Measurements from ENCODE around the gene LIPG. TPM values are rescaled to one million over a fixed set of nuclear protein-coding genes. Genes with fewer than 3 reads are reported as not detected.

LIPG gene
- total RNA-seq, 1 experiment from 2014 or later = 44.0 TPM

DNA sequence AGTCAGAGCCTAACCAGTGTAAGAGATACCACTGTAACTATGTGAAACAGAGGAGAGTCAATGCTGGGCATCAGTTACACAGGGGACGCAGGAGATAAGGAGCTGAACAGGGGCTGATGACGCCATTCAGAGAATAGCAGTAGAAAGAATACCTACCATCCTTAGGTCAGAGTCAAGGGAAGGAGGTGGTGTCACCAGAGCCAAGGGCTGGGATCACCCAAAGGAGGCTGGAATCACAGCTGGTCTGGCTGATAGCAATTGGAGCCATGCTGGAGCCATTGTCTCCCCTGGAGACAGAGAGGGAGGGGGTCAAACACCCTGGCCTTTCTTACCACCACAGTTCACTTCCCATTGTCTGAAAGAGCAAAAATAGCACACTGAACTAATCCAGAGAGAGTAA is 37.5 kb upstream of the LIPG start:
- DNase-seq = no peak
- no peak overlapping the region for H3K27ac Mint-ChIP-seq (ENCODE audit: unreplicated experiment)
- H3K4me1 Mint-ChIP-seq (ENCODE audit: low read depth, unreplicated experiment) = peaks cover 23% of the 10 kb centered on the region
- CTCF ChIA-PET = interaction anchor here (0.9 kb wide), 1 partner anchor 61 kb away, joined by 4 read pairs; no protein-coding TSS in a partner anchor
- no peak overlapping the region for H3K4me3 Mint-ChIP-seq (ENCODE audit: low read depth, unreplicated experiment)
- H3K9me3 Mint-ChIP-seq (ENCODE audit: low read depth, unreplicated experiment) = no peaks in the 10 kb centered on the region
- no TSS peak for BruUV-seq (replicated peaks)
- TF ChIP-seq, protein P1, sequence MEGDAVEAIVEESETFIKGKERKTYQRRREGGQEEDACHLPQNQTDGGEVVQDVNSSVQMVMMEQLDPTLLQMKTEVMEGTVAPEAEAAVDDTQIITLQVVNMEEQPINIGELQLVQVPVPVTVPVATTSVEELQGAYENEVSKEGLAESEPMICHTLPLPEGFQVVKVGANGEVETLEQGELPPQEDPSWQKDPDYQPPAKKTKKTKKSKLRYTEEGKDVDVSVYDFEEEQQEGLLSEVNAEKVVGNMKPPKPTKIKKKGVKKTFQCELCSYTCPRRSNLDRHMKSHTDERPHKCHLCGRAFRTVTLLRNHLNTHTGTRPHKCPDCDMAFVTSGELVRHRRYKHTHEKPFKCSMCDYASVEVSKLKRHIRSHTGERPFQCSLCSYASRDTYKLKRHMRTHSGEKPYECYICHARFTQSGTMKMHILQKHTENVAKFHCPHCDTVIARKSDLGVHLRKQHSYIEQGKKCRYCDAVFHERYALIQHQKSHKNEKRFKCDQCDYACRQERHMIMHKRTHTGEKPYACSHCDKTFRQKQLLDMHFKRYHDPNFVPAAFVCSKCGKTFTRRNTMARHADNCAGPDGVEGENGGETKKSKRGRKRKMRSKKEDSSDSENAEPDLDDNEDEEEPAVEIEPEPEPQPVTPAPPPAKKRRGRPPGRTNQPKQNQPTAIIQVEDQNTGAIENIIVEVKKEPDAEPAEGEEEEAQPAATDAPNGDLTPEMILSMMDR (IDR thresholded peaks at IDR 0.05; ENCODE audit: unreplicated experiment) = no peak
- no peaks in the 10 kb centered on the region for H3K36me3 Mint-ChIP-seq (ENCODE audit: insufficient read depth, unreplicated experiment)
- intact Hi-C loops (cut with micrococcal nuclease; ENCODE audit: unreplicated experiment) = no loop called here
- H3K27me3 Mint-ChIP-seq (ENCODE audit: unreplicated experiment) = no peaks in the 10 kb centered on the region

DNA sequence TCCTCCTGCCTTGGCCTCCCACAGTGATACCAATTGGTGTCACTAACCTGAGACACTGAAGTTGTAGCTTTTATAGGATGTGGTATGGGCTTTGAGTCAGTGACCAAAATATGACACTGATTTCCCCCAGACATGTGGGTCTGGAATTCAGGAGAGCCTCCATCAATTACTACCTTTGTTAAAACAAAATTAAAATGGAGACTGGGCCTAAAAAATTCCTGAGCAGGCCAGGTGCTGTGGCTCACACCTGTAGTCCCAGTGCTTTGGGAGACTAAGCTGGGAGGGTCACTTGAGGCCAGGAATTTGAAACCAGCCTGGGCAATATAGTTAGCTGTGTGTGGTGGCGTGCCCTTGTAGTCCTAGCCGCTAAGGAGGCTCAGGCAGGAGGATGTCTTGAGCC is 36.9 kb upstream of the LIPG start:
- H3K27ac Mint-ChIP-seq (ENCODE audit: unreplicated experiment) = no peak overlapping the region
- no peak for DNase-seq
- no peaks in the 10 kb centered on the region for H3K27me3 Mint-ChIP-seq (ENCODE audit: unreplicated experiment)
- H3K9me3 Mint-ChIP-seq (ENCODE audit: low read depth, unreplicated experiment) = no peaks in the 10 kb centered on the region
- intact Hi-C loops (cut with micrococcal nuclease; ENCODE audit: unreplicated experiment) = no loop called here
- no TSS peak for BruUV-seq (replicated peaks)
- no peaks in the 10 kb centered on the region for H3K36me3 Mint-ChIP-seq (ENCODE audit: insufficient read depth, unreplicated experiment)
- TF ChIP-seq, protein P1 (IDR thresholded peaks at IDR 0.05; ENCODE audit: unreplicated experiment) = no peak
- CTCF ChIA-PET = interaction anchor here (1.0 kb wide), 1 partner anchor 16 kb away, joined by 4 read pairs; no protein-coding TSS in a partner anchor
- no peak overlapping the region for H3K4me3 Mint-ChIP-seq (ENCODE audit: low read depth, unreplicated experiment)
- peaks cover 29% of the 10 kb centered on the region for H3K4me1 Mint-ChIP-seq (ENCODE audit: low read depth, unreplicated experiment)

DNA sequence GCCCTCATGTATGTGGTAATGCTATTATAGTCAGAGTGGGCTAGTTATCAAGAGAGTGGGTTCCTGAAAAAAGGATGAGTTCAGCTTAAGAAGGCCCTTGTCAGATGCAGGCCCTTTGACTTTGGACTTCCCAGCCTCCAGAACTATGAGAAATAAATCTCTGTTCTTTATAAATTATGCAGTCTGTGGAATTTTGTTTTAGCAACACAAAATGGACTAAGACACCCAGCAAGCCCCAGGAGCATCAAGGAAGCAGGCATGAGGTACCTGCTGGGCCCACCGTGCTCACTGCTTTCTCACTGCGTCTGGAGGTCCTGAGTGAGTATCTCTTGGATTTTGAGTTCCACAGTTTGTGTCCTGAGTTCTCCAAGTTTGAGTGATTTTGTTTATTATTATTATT is 35.9 kb upstream of the LIPG start:
- no TSS peak for BruUV-seq (replicated peaks)
- no peak overlapping the region for H3K4me3 Mint-ChIP-seq (ENCODE audit: low read depth, unreplicated experiment)
- TF ChIP-seq, protein P1 (IDR thresholded peaks at IDR 0.05; ENCODE audit: unreplicated experiment) = no peak
- CTCF ChIA-PET = no interaction called here
- H3K9me3 Mint-ChIP-seq (ENCODE audit: low read depth, unreplicated experiment) = no peaks in the 10 kb centered on the region
- peaks cover 32% of the 10 kb centered on the region for H3K4me1 Mint-ChIP-seq (ENCODE audit: low read depth, unreplicated experiment)
- no peak for DNase-seq
- no peak overlapping the region for H3K27ac Mint-ChIP-seq (ENCODE audit: unreplicated experiment)
- intact Hi-C loops (cut with micrococcal nuclease; ENCODE audit: unreplicated experiment) = no loop called here
- no peaks in the 10 kb centered on the region for H3K36me3 Mint-ChIP-seq (ENCODE audit: insufficient read depth, unreplicated experiment)
- no peaks in the 10 kb centered on the region for H3K27me3 Mint-ChIP-seq (ENCODE audit: unreplicated experiment)

DNA sequence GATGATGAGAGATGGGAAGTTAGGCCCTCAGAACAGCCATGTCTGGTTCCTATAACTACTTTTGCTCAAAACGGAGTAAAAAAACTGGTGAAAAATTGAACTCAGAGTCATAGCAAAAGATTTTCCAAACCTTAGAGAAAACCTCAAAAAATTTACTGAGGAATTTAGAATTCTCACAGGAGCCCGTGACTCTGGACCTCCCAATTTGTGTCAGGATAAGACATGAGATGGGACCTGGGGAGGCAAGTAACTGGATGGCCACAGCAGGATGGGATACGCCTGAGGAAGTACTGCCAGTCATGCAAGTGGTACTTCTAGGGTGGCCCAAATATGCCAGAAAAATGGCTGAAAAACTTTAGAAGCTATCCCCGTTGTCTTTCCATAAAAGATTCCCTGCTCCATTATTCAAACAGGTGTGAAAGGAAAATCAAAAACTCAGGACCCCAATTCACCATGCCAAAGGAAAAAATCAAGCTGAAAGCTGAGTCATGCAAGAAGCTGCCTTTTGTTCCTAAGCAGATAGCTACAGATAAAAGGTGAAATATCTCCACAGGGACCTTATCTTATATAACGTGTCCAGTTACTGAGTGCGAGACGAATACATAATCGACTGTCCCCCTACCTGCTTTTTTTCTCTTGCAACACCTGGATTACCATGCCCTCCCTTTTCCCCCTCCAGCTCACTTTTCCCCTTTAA is 34.1 kb upstream of the LIPG start:
- Mint-ChIP-seq H3K4me1 (ENCODE audit: low read depth, unreplicated experiment) (peaks cover 44% of the 10 kb centered on the region), H3K9me3 (ENCODE audit: low read depth, unreplicated experiment) (no peaks in the 10 kb centered on the region), H3K27me3 (ENCODE audit: unreplicated experiment) (no peaks in the 10 kb centered on the region), H3K36me3 (ENCODE audit: insufficient read depth, unreplicated experiment) (no peaks in the 10 kb centered on the region), H3K27ac (ENCODE audit: unreplicated experiment) (no peak overlapping the region), H3K4me3 (ENCODE audit: low read depth, unreplicated experiment) (no peak overlapping the region)
- CTCF ChIA-PET = interaction anchor here (0.6 to 1.5 kb wide), 4 partner anchors 13 to 1719 kb away, joined by 3 to 7 read pairs (median 4); no protein-coding TSS in a partner anchor
- intact Hi-C loops (cut with micrococcal nuclease; ENCODE audit: unreplicated experiment) = no loop called here
- no TSS peak for BruUV-seq (replicated peaks)
- TF ChIP-seq, protein P1 (IDR thresholded peaks at IDR 0.05; ENCODE audit: unreplicated experiment) = no peak
- DNase-seq = no peak
